GM12873 (cell line): ENCODE measurements around the gene ZNHIT6.
A peak's percentile ranks its signal among the peaks of the same experiment; 100 is the strongest.

Experiments used
- TF ChIP-seq, protein P1 (sequence below): IDR thresholded peaks from 2 replicates; pipeline ENCODE4 v1.5.1; 2012; ENCODE audit warnings: low read depth, mild to moderate bottlenecking, moderate library complexity, low read length, control low read depth; ENCODE audit not compliant: insufficient read depth; ENCODE audit errors: missing control alignments

The ZNHIT6 gene

GRCh38 chr1:85707990-85708828 is at the start of gene ZNHIT6:
TSS of gene ZNHIT6 (minus strand) at chr1:85708433. CDS start at chr1:85708284, 149 bp downstream.
- TF ChIP-seq, protein P1, sequence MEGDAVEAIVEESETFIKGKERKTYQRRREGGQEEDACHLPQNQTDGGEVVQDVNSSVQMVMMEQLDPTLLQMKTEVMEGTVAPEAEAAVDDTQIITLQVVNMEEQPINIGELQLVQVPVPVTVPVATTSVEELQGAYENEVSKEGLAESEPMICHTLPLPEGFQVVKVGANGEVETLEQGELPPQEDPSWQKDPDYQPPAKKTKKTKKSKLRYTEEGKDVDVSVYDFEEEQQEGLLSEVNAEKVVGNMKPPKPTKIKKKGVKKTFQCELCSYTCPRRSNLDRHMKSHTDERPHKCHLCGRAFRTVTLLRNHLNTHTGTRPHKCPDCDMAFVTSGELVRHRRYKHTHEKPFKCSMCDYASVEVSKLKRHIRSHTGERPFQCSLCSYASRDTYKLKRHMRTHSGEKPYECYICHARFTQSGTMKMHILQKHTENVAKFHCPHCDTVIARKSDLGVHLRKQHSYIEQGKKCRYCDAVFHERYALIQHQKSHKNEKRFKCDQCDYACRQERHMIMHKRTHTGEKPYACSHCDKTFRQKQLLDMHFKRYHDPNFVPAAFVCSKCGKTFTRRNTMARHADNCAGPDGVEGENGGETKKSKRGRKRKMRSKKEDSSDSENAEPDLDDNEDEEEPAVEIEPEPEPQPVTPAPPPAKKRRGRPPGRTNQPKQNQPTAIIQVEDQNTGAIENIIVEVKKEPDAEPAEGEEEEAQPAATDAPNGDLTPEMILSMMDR: peak; percentile 55

DNA sequence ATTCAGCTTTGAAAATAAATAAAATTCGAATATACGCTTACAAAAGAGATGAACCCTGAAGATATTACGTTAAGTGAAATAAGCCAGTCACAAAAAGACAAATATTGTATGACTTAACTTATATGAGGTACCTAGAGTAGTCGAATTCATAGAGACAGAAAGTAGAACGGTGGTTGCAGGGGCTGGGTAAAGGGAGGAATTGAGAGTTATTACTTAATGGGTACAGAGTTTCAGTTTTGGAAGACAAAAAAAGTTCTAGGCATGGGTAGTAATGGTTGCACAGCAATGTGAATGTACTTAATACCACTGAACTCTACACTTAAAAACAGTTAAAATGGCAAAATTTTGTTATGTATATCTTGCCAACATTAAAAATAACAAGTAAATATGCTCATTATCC is 48.6 kb upstream of the ZNHIT6 start:
- TF ChIP-seq, protein P1: no peak

GRCh38 chr1:85748120-85748519 is 39.9 kb upstream of the ZNHIT6 start:
- TF ChIP-seq, protein P1: no peak

GRCh38 chr1:85746777-85747176 is 38.5 kb upstream of the ZNHIT6 start:
- TF ChIP-seq, protein P1: peak; percentile 1

DNA sequence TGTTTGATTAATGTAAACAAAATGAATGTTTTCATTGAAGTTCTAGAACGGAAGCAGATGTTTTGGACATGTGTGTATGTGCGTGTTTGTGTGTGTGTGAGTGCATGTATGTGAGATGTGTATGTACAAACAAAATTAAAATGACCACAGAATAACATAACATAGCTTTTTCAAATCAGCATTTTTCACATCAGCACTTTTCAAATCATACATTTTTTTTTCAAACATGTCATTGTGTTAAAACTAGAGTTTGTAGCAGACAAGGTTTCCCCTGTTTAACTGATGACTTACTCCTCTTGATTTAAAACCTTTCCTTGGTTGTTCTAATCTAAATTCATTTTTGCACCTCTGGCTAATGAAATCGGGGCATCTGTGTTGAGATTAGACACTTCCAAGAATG is 35.6 kb upstream of the ZNHIT6 start:
- TF ChIP-seq, protein P1: no peak

GRCh38 chr1:85734931-85735330 is 26.7 kb upstream of the ZNHIT6 start:
- TF ChIP-seq, protein P1: no peak

- TF ChIP-seq, protein P1: no peak
Observed at GRCh38 chr1:85718678-85719340, 10.6 kb upstream of the ZNHIT6 start.
